Mesendoderm (in vitro differentiated cells): ENCODE measurements around the gene SNAP25.

Experiments used
- DNase-seq: peaks from one replicate; pipeline ENCODE4 v3.0.0; 2013
- H2AK5ac ChIP-seq: 2 replicates; pipeline ENCODE4 v1.6.1; 2013; ENCODE audit warnings: low read length, inconsistent platforms
- H2BK120ac ChIP-seq: 2 replicates; pipeline ENCODE4 v1.6.1; 2013; ENCODE audit warnings: low read depth, mild to moderate bottlenecking, low read length, moderate library complexity, mixed read lengths
- H2BK15ac ChIP-seq: replicated peaks from 2 replicates; pipeline ENCODE4 v1.6.1; 2013; ENCODE audit warnings: low read depth, mild to moderate bottlenecking, moderate library complexity
- H2BK5ac ChIP-seq: 2 replicates; pipeline ENCODE4 v1.6.1; 2013; ENCODE audit warnings: low read length, inconsistent platforms
- H3K18ac ChIP-seq: 2 replicates; pipeline ENCODE4 v1.6.1; 2013; ENCODE audit warnings: mild to moderate bottlenecking, low read length, mixed read lengths
- H3K23ac ChIP-seq: one replicate; pipeline ENCODE4 v1.6.1; 2013; ENCODE audit warnings: low read length
- H3K27ac ChIP-seq: 2 replicates; pipeline ENCODE4 v1.5.1; 2013; ENCODE audit warnings: low read depth, mild to moderate bottlenecking, inconsistent platforms, low read length, moderate library complexity
- H3K27me3 ChIP-seq: 2 replicates; pipeline ENCODE4 v1.6.1; 2013; ENCODE audit warnings: low read length, control low read depth, mild to moderate bottlenecking, inconsistent platforms; ENCODE audit not compliant: insufficient read depth, poor library complexity
- H3K36me3 ChIP-seq: 2 replicates; pipeline ENCODE4 v1.6.1; 2013; ENCODE audit warnings: low read length, inconsistent platforms; ENCODE audit not compliant: control insufficient read depth, insufficient read depth
- H3K4ac ChIP-seq: one replicate; pipeline ENCODE4 v1.6.1; 2013; ENCODE audit warnings: low read depth, mild to moderate bottlenecking, low read length, moderate library complexity
- H3K4me1 ChIP-seq: 2 replicates; pipeline ENCODE4 v1.6.1; 2013; ENCODE audit warnings: low read depth, low read length, inconsistent platforms; ENCODE audit not compliant: control insufficient read depth
- H3K4me2 ChIP-seq: 2 replicates; pipeline ENCODE4 v1.6.1; 2013; ENCODE audit warnings: low read length
- H3K4me3 ChIP-seq: 2 replicates; pipeline ENCODE4 v1.5.1; 2013; ENCODE audit warnings: mild to moderate bottlenecking, low read length
- H3K56ac ChIP-seq: one replicate; pipeline ENCODE4 v1.6.1; 2013; ENCODE audit warnings: low read length
- H3K79me1 ChIP-seq: 2 replicates; pipeline ENCODE4 v1.6.1; 2013; ENCODE audit warnings: low read length, inconsistent platforms
- H3K79me2 ChIP-seq: 2 replicates; pipeline ENCODE4 v1.6.1; 2013; ENCODE audit warnings: mild to moderate bottlenecking, low read length; ENCODE audit not compliant: control insufficient read depth, insufficient read depth
- H3K9ac ChIP-seq: 2 replicates; pipeline ENCODE4 v1.6.1; 2013; ENCODE audit warnings: low read length, inconsistent platforms
- H4K5ac ChIP-seq: one replicate; pipeline ENCODE4 v1.6.1; 2013; ENCODE audit warnings: low read length
- H4K8ac ChIP-seq: one replicate; pipeline ENCODE4 v1.6.1; 2013; ENCODE audit warnings: low read depth, mild to moderate bottlenecking, control low read depth, low read length, moderate library complexity
- WGBS: extraction: QIAGEN DNeasy Blood & Tissue Kit; methylation state at CpG from one replicate; pipeline ENCODE4 v1.1.7; 2013; ENCODE audit warnings: low lambda C conversion rate, missing lambda C conversion rate; ENCODE audit not compliant: insufficient coverage; ENCODE audit errors: extremely low coverage; 5-methylcytosine and 5-hydroxymethylcytosine counted together

The SNAP25 gene

GRCh38 chr20:10347086-10347880, 128.7 kb downstream of the SNAP25 start:
- Histone ChIP-seq H3K56ac (no peak overlapping the region), H3K4ac (no peak overlapping the region), H3K4me3 (no peak overlapping the region), H4K8ac (no peak overlapping the region), H3K79me1 (no peaks in the 10 kb centered on the region), H3K27me3 (no peaks in the 10 kb centered on the region), H2BK15ac (no peak overlapping the region), H4K5ac (no peak overlapping the region), H3K27ac (no peak overlapping the region), H3K4me1 (peaks cover 4% of the 10 kb centered on the region), H3K36me3 (no peaks in the 10 kb centered on the region), H3K23ac (no peak overlapping the region), H3K9ac (no peak overlapping the region), H3K18ac (no peak overlapping the region), H3K4me2 (no peak overlapping the region), H2BK120ac (no peak overlapping the region), H3K79me2 (no peaks in the 10 kb centered on the region), H2BK5ac (no peak overlapping the region), H2AK5ac (no peak overlapping the region)
- no peak for DNase-seq
- no CpG with 5 or more reads among the region's 3 CpGs for WGBS

- Histone ChIP-seq H2BK15ac (no peak overlapping the region), H3K36me3 (no peaks in the 10 kb centered on the region), H3K27me3 (no peaks in the 10 kb centered on the region), H4K5ac (no peak overlapping the region), H3K4me1 (peaks cover 6% of the 10 kb centered on the region), H3K23ac (no peak overlapping the region), H3K79me1 (no peaks in the 10 kb centered on the region), H2AK5ac (no peak overlapping the region), H3K56ac (no peak overlapping the region), H3K79me2 (no peaks in the 10 kb centered on the region), H4K8ac (no peak overlapping the region), H2BK5ac (no peak overlapping the region), H3K4me3 (no peak overlapping the region), H2BK120ac (no peak overlapping the region), H3K4ac (no peak overlapping the region), H3K4me2 (no peak overlapping the region), H3K18ac (no peak overlapping the region), H3K27ac (no peak overlapping the region), H3K9ac (no peak overlapping the region)
- WGBS = no CpG with 5 or more reads among the region's 3 CpGs
- DNase-seq = no peak
Observed at GRCh38 chr20:10349118-10349517, 130.5 kb downstream of the SNAP25 start.

GRCh38 chr20:10350188-10350842, 131.7 kb downstream of the SNAP25 start:
- H2AK5ac ChIP-seq = no peak overlapping the region
- DNase-seq = no peak
- H3K27ac ChIP-seq = no peak overlapping the region
- H3K4ac ChIP-seq = peak overlapping the region; percentile 72
- H3K18ac ChIP-seq = peak overlapping the region; percentile 43
- no peak overlapping the region for H3K4me3 ChIP-seq
- no peak overlapping the region for H2BK5ac ChIP-seq
- no peak overlapping the region for H3K23ac ChIP-seq
- H2BK120ac ChIP-seq = no peak overlapping the region
- no peaks in the 10 kb centered on the region for H3K79me2 ChIP-seq
- H3K9ac ChIP-seq = no peak overlapping the region
- WGBS = no CpG with 5 or more reads among the region's 9 CpGs
- H3K79me1 ChIP-seq = no peaks in the 10 kb centered on the region
- no peak overlapping the region for H4K8ac ChIP-seq
- no peak overlapping the region for H3K56ac ChIP-seq
- no peak overlapping the region for H4K5ac ChIP-seq
- peaks cover 6% of the 10 kb centered on the region for H3K4me1 ChIP-seq
- H3K4me2 ChIP-seq = no peak overlapping the region
- no peaks in the 10 kb centered on the region for H3K36me3 ChIP-seq
- H2BK15ac ChIP-seq = no peak overlapping the region
- no peaks in the 10 kb centered on the region for H3K27me3 ChIP-seq

- no peak overlapping the region for H2BK15ac ChIP-seq
- H3K4me1 ChIP-seq = peaks cover 6% of the 10 kb centered on the region
- no peaks in the 10 kb centered on the region for H3K27me3 ChIP-seq
- H3K23ac ChIP-seq = no peak overlapping the region
- H3K4me3 ChIP-seq = no peak overlapping the region
- H3K36me3 ChIP-seq = no peaks in the 10 kb centered on the region
- peak overlapping the region; percentile 80 for H3K18ac ChIP-seq
- peak; percentile 34 for DNase-seq
- H2AK5ac ChIP-seq = no peak overlapping the region
- no CpG with 5 or more reads among the region's 6 CpGs for WGBS
- H3K9ac ChIP-seq = no peak overlapping the region
- no peak overlapping the region for H3K4ac ChIP-seq
- H4K8ac ChIP-seq = no peak overlapping the region
- H4K5ac ChIP-seq = no peak overlapping the region
- H3K79me2 ChIP-seq = no peaks in the 10 kb centered on the region
- H2BK120ac ChIP-seq = no peak overlapping the region
- H3K79me1 ChIP-seq = no peaks in the 10 kb centered on the region
- no peak overlapping the region for H2BK5ac ChIP-seq
- peak overlapping the region; percentile 19 for H3K56ac ChIP-seq
- no peak overlapping the region for H3K4me2 ChIP-seq
- peak overlapping the region; percentile 77 for H3K27ac ChIP-seq
Observed at GRCh38 chr20:10352934-10353824, 134.5 kb downstream of the SNAP25 start.

- no peak for DNase-seq
- no peak overlapping the region for H3K23ac ChIP-seq
- H3K56ac ChIP-seq = no peak overlapping the region
- no peak overlapping the region for H3K27ac ChIP-seq
- no peak overlapping the region for H4K5ac ChIP-seq
- no peak overlapping the region for H4K8ac ChIP-seq
- H2BK5ac ChIP-seq = no peak overlapping the region
- H3K18ac ChIP-seq = no peak overlapping the region
- peaks cover 2% of the 10 kb centered on the region for H3K4me1 ChIP-seq
- no peaks in the 10 kb centered on the region for H3K27me3 ChIP-seq
- H3K9ac ChIP-seq = no peak overlapping the region
- H3K4me2 ChIP-seq = no peak overlapping the region
- no CpG with 5 or more reads among the region's 1 CpG for WGBS
- H3K79me1 ChIP-seq = no peaks in the 10 kb centered on the region
- H3K36me3 ChIP-seq = no peaks in the 10 kb centered on the region
- H3K79me2 ChIP-seq = no peaks in the 10 kb centered on the region
- H3K4me3 ChIP-seq = no peak overlapping the region
- no peak overlapping the region for H2BK120ac ChIP-seq
- H2AK5ac ChIP-seq = no peak overlapping the region
- no peak overlapping the region for H3K4ac ChIP-seq
- H2BK15ac ChIP-seq = no peak overlapping the region
Observed at GRCh38 chr20:10356628-10357027, 138.0 kb downstream of the SNAP25 start.
